Measurements from ENCODE around the gene PPP3R1.

GRCh38 chr2:68172521-68172920 lies 79.8 kb downstream of the PPP3R1 start:
- TF ChIP-seq TCF4 (CRISPR knock-in tag; IDR thresholded peaks at IDR 0.05; ENCODE audit: borderline replicate concordance) (no peak), ZFP3 (CRISPR knock-in tag; IDR thresholded peaks at IDR 0.05) (no peak), TSHZ2 (CRISPR knock-in tag; IDR thresholded peaks at IDR 0.05) (no peak), ARNTL (CRISPR knock-in tag; IDR thresholded peaks at IDR 0.05; ENCODE audit: borderline replicate concordance, low read depth) (no peak), ZFP30 (CRISPR knock-in tag; IDR thresholded peaks at IDR 0.05) (no peak), CREB5 (CRISPR knock-in tag; IDR thresholded peaks at IDR 0.05; ENCODE audit: low read depth) (no peak), PATZ1 (CRISPR knock-in tag; IDR thresholded peaks at IDR 0.05; ENCODE audit: borderline replicate concordance) (no peak), OSR1 (CRISPR knock-in tag; IDR thresholded peaks at IDR 0.05) (no peak), RARB (CRISPR knock-in tag; IDR thresholded peaks at IDR 0.05) (no peak)

All from SK-N-SH treated with all-trans-retinoic acid at 6 μM for 48 hours (cell line).